Measurements from ENCODE around the gene B3GAT3. TPM values are rescaled to one million over a fixed set of nuclear protein-coding genes. Genes with fewer than 3 reads are reported as not detected.

B3GAT3 gene
- total RNA-seq, 4 donors from 2014 or later: 29.7 to 51.8 (median 35.2) TPM

DNA sequence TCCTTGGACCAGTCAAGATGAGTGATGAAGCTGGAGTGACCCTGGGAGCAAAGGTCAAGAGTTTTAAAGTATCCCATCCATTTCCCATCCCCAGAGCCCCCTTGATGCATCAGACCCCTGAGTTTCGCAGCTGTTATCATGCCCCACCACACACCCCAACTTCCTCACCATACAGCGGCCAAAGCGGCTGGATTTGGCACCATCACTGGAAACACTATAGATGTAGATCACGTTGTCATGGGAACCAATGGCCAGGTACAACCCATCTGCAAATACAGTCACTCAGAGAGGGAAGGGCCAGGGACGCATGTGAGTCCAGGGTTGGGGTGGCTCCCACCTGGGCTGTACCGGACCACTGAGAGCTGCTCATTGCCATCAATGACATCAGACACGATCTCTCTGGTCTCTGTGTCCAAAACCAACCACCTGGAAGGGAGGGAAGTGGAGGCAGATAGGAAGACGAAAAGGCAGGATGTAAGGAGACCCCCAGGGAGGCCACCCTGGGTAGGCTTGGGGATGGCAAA, 17.9 kb downstream of the B3GAT3 start:
- no peak for DNase-seq (ENCODE audit: low spot score in 2 of 2)
- 87 to 91% methylated on average over 8 of the region's 8 CpGs for WGBS, 2 donors
- TF ChIP-seq POLR2A (IDR thresholded peaks at IDR 0.05): no peak
- intact Hi-C loops (cut with DNase I; ENCODE audit: low total_unique reads): no loop called here
- no peak overlapping the region for H3K4me3 ChIP-seq (ENCODE audit: low read depth, poor library complexity, severe bottlenecking)

DNA sequence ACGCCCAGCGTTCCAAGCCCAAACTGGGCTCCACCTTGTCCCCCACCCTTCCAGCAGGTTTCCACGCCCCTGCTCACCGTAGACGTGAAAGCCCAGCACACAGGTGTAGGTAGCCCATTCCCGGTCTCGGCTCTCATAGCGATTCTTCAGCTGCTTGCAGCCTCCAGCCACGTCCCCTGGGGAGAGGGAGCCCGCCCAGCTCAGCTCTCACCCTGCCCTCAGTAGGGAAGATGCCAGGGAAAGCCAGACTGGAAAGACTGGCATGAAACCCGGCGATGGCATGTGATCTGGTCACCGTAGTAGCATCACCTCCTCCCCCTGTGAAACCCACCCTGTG, 18.7 kb downstream of the B3GAT3 start:
- intact Hi-C loops (cut with DNase I; ENCODE audit: low total_unique reads): no loop called here
- TF ChIP-seq POLR2A (IDR thresholded peaks at IDR 0.05): no peak
- TF ChIP-seq, protein P1, sequence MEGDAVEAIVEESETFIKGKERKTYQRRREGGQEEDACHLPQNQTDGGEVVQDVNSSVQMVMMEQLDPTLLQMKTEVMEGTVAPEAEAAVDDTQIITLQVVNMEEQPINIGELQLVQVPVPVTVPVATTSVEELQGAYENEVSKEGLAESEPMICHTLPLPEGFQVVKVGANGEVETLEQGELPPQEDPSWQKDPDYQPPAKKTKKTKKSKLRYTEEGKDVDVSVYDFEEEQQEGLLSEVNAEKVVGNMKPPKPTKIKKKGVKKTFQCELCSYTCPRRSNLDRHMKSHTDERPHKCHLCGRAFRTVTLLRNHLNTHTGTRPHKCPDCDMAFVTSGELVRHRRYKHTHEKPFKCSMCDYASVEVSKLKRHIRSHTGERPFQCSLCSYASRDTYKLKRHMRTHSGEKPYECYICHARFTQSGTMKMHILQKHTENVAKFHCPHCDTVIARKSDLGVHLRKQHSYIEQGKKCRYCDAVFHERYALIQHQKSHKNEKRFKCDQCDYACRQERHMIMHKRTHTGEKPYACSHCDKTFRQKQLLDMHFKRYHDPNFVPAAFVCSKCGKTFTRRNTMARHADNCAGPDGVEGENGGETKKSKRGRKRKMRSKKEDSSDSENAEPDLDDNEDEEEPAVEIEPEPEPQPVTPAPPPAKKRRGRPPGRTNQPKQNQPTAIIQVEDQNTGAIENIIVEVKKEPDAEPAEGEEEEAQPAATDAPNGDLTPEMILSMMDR (IDR thresholded peaks at IDR 0.05): no peak
- DNase-seq (ENCODE audit: low spot score in 2 of 2): no peak

DNA sequence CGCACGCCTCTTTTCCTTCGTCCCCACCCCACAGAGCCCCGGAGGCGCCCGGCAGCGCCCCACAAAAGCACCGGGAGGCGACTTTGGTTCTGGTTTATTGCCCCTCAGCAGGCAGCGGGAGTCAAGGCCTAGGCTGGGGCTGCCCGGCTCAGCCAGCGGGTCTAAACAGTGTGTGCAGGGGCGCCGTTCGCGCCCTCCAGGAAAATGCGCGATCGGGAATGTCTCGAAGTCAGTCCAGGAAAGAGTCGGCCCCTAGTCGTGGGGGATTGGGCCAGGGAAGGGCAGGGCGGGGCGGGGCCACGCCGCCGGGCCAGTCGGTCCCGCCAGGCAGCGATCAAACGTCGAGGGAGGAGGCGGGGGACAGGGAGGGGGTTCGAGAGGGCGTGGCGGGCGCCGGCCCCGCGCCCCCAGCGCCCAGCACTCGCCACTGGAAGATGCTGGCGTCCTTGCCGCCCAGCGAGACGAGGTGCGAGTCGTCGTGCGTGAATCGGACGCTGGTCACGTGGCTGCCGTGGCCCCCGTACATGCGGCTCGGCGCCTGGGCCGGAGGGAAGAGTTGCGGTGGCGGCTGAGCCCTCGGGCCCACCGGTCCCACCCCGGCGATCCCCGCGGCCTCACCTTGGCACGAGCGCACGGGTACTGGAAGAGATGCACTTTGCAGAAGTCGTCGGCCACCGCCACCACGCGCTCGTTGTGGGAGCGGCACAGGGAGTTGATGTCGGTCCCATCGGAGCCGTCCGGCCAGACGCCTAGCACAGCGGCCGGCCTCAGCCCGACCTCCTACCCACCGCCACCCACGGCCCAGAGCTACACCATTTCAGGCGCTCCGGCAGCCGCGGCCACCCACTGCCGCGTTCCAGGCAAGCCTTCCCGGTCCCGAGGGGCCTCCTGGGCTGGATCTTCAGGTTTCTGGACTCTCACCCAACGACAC, 19.4 kb downstream of the B3GAT3 start:
- 3% methylated on average over 25 to 55 of the region's 96 CpGs for WGBS, 2 donors
- TF ChIP-seq, protein P1 (IDR thresholded peaks at IDR 0.05): no peak
- no peak for TF ChIP-seq POLR2A (IDR thresholded peaks at IDR 0.05)
- peak; percentile 74 to 94 for DNase-seq (ENCODE audit: low spot score in 2 of 2)
- peak overlapping the region; percentile 35 for H3K4me3 ChIP-seq (ENCODE audit: low read depth, poor library complexity, severe bottlenecking)
- intact Hi-C loops (cut with DNase I; ENCODE audit: low total_unique reads): no loop called here

More for the DNA sequence above, 18.7 kb downstream of the B3GAT3 start:
- WGBS, 2 donors: 9 to 37% methylated on average over 13 of the region's 13 CpGs
- peak overlapping the region; percentile 35 for H3K4me3 ChIP-seq (ENCODE audit: low read depth, poor library complexity, severe bottlenecking)

DNA sequence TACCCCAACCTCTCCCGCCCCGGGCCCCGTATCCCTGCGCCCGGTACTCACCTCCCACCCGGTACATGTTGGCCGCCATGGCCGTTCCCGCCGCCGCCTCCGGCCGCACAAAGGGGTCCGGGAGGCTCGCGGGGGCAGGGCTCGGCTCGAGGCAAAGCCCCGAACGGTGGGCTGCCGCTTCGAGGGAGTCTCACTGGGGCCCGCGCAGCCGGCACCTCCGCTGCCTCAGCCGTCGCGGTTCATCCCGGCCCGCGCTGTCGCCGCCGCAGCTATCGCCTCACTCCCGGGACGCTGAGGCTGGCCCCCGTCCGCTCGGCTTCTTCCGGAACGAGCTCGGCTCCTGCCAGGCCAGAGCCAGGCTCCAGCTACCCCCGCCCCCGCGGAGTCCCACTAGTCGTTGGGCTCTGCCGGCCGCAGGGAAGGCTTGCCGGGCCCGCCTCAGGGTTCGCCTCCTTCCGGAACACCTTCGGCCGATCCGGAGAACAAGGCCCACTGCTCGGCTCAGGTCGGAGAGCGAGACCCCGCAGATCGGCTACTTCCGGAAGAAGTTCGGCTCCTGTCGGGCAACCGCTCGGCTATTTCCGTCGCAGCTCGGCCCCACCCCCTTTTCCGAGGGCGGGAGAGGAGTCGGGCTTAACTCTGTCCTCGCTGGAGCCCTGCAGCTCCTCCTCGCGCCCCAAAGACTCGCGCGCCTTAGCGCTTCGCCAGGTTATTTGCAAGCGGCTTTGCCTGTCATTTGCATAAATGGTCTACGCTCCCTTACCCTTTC, 20.2 kb downstream of the B3GAT3 start, which contains the start of gene MTA2:
Gene MTA2, minus strand, starts transcription at position 494 of the 769 bp plus-strand sequence. Its CDS starts 415 bp downstream, at position 79.
- peak; percentile 97 to 100 for DNase-seq (ENCODE audit: low spot score in 2 of 2)
- intact Hi-C loops (cut with DNase I; ENCODE audit: low total_unique reads): no loop called here
- TF ChIP-seq, protein P1 (IDR thresholded peaks at IDR 0.05): no peak
- no peak for TF ChIP-seq POLR2A (IDR thresholded peaks at IDR 0.05)
- 0 to 1% methylated on average over 29 to 64 of the region's 83 CpGs for WGBS, 2 donors
- H3K4me3 ChIP-seq (ENCODE audit: low read depth, poor library complexity, severe bottlenecking): peak within 1 kb of the TSS; percentile 81

DNA sequence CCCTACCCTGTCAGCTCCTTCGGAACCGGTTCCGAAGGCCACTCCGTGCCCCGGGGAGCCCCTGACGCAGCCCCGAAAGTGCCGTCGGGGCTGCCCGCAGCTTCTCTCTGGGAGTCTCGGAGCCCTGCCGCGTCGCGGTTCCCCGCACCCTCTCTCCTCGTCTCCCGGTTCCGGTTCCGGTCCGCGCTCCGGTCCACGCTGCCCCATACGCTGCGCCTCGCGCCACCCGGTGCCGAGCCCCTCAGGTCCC, 20.7 kb downstream of the B3GAT3 start:
- peak overlapping the region; percentile 81 for H3K4me3 ChIP-seq (ENCODE audit: low read depth, poor library complexity, severe bottlenecking)
- intact Hi-C loops (cut with DNase I; ENCODE audit: low total_unique reads): no loop called here
- TF ChIP-seq, protein P1 (IDR thresholded peaks at IDR 0.05): no peak
- TF ChIP-seq POLR2A (IDR thresholded peaks at IDR 0.05): no peak
- 0 to 1% methylated on average over 16 to 30 of the region's 30 CpGs for WGBS, 2 donors
- no peak for DNase-seq (ENCODE audit: low spot score in 2 of 2)
